HFFc6 (cell line): ENCODE results near the gene SH3RF3. TPM values are rescaled to one million over a fixed set of nuclear protein-coding genes. Genes with fewer than 3 reads are reported as not detected.
A peak's percentile ranks its signal among the peaks of the same experiment; 100 is the strongest.

Experiments used
- DNase-seq: peaks from one replicate; pipeline ENCODE4 v3.0.0-alpha.2; 2018
- H3K27ac Mint-ChIP-seq: 2 replicates; pipeline ENCODE4 v1.8.0; 2020; ENCODE audit warnings: mild to moderate bottlenecking, mixed read lengths
- H3K27me3 Mint-ChIP-seq: 2 replicates; pipeline ENCODE4 v1.8.0; 2021; ENCODE audit warnings: mild to moderate bottlenecking, moderate library complexity, mixed read lengths; ENCODE audit not compliant: insufficient read depth
- H3K36me3 Mint-ChIP-seq: 2 replicates; pipeline ENCODE4 v1.8.0; 2021; ENCODE audit warnings: low read depth, mixed read lengths
- H3K4me1 Mint-ChIP-seq: 2 replicates; pipeline ENCODE4 v1.8.0; 2020; ENCODE audit warnings: low read depth, mixed read lengths
- H3K4me3 Mint-ChIP-seq: 2 replicates; pipeline ENCODE4 v1.8.0; 2020; ENCODE audit warnings: mild to moderate bottlenecking, moderate library complexity, mixed read lengths
- H3K9me3 Mint-ChIP-seq: 2 replicates; pipeline ENCODE4 v1.8.0; 2020; ENCODE audit warnings: mild to moderate bottlenecking, mixed read lengths
- CTCF ChIP-seq: fragments of 200-600 bp; sonication (generic); IDR thresholded peaks from 2 replicates; pipeline ENCODE4 v1.5.0; 2021; ENCODE audit warnings: antibody characterized with exemption, mild to moderate bottlenecking
- total RNA-seq, 6 experiments: library from RNA; stranded (reverse); fragmentation: NEBNext Ultra II Directional; extraction: Animal tissue kit (Norgen Biotek cat#: 25700); gene quantifications; 2 replicates in 1 of 6; 3 replicates in 5 of 6; pipeline ENCODE4 v1.2.3, GENCODE V29; 2021

The SH3RF3 gene
- total RNA-seq, 6 experiments from 2014 or later = 2.4 to 4.4 (median 3.7) TPM

- Mint-ChIP-seq H3K27me3 (peaks cover 38% of the 10 kb centered on the region), H3K27ac (no peak overlapping the region), H3K4me3 (peak overlapping the region; percentile 53), H3K9me3 (no peaks in the 10 kb centered on the region; the same call in 1 of the 2 replicates), H3K4me1 (peaks cover 61% of the 10 kb centered on the region), H3K36me3 (peaks cover 10% of the 10 kb centered on the region)
- no peak for TF ChIP-seq CTCF
- peak; percentile 43 for DNase-seq
These were observed 84.8 kb downstream of the SH3RF3 start for GRCh38 chr2:109213646-109214433.

GRCh38 chr2:109214651-109215371, 85.8 kb downstream of the SH3RF3 start:
- no peaks in the 10 kb centered on the region; the same call in 1 of the 2 replicates for H3K9me3 Mint-ChIP-seq
- DNase-seq = no peak
- H3K27me3 Mint-ChIP-seq = peaks cover 47% of the 10 kb centered on the region
- H3K36me3 Mint-ChIP-seq = peaks cover 10% of the 10 kb centered on the region
- no peak overlapping the region for H3K27ac Mint-ChIP-seq
- H3K4me3 Mint-ChIP-seq = no peak overlapping the region
- peaks cover 51% of the 10 kb centered on the region for H3K4me1 Mint-ChIP-seq
- no peak for TF ChIP-seq CTCF

- peaks cover 10% of the 10 kb centered on the region for H3K36me3 Mint-ChIP-seq
- peaks cover 41% of the 10 kb centered on the region for H3K4me1 Mint-ChIP-seq
- H3K27me3 Mint-ChIP-seq = peaks cover 50% of the 10 kb centered on the region
- TF ChIP-seq CTCF = no peak
- H3K4me3 Mint-ChIP-seq = no peak overlapping the region
- H3K27ac Mint-ChIP-seq = no peak overlapping the region
- DNase-seq = no peak
- no peaks in the 10 kb centered on the region; the same call in 1 of the 2 replicates for H3K9me3 Mint-ChIP-seq
These were observed 86.9 kb downstream of the SH3RF3 start for GRCh38 chr2:109215866-109216265.

- H3K4me3 Mint-ChIP-seq = no peak overlapping the region
- H3K9me3 Mint-ChIP-seq = no peaks in the 10 kb centered on the region; the same call in 1 of the 2 replicates
- peaks cover 53% of the 10 kb centered on the region for H3K27me3 Mint-ChIP-seq
- H3K4me1 Mint-ChIP-seq = peaks cover 37% of the 10 kb centered on the region
- H3K36me3 Mint-ChIP-seq = peaks cover 10% of the 10 kb centered on the region
- no peak for DNase-seq
- TF ChIP-seq CTCF = no peak
- H3K27ac Mint-ChIP-seq = no peak overlapping the region
These were observed 87.3 kb downstream of the SH3RF3 start for GRCh38 chr2:109216332-109216731.

- Mint-ChIP-seq H3K4me1 (peaks cover 37% of the 10 kb centered on the region), H3K4me3 (no peak overlapping the region), H3K9me3 (no peaks in the 10 kb centered on the region; the same call in 1 of the 2 replicates), H3K27me3 (peaks cover 55% of the 10 kb centered on the region), H3K27ac (no peak overlapping the region), H3K36me3 (peaks cover 10% of the 10 kb centered on the region)
- peak; percentile 52 for DNase-seq
- TF ChIP-seq CTCF = no peak
These were observed 88.5 kb downstream of the SH3RF3 start for GRCh38 chr2:109217362-109218086.
